ENCODE data around the gene TGOLN2. TPM values are rescaled to one million over a fixed set of nuclear protein-coding genes. Genes with fewer than 3 reads are reported as not detected.

TGOLN2 gene
- total RNA-seq, 2 donors from 2014 or later, result 69.9 to 75.2 TPM

DNA sequence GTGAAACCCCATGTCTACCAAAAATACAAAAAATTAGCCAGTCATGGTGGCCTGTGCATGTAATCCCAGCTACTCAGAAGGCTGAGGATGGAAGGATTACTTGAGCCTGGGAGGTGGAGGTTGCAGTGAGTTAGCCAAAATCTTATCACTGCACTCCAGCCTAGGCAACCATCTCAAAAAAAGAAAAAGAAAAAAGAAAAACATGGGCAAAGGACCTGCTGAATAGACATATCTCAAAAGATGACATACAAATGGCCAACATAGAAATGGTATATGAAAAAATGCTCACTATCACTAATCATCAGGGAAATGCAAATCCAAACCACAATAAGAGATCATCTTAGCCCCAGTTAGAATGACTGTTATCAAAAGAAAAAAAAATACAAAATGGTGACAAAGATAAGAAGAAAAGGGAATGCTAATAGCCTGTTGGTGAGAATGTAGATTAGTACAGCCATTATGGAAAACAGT is 1.4 kb upstream of the TGOLN2 start:
- no peaks in the 10 kb centered on the region for H3K27me3 ChIP-seq
- no peaks in the 10 kb centered on the region for H3K36me3 ChIP-seq (replicated peaks in 1 of 2; ENCODE audit: insufficient read depth in 1 of 2, low read depth in 2 of 2)
- TF ChIP-seq POLR2A (IDR thresholded peaks at IDR 0.05) (no peak), CTCF (IDR thresholded peaks at IDR 0.05) (no peak)
- DNase-seq, result no peak
- H3K27ac ChIP-seq, result no peak overlapping the region
- H3K9me3 ChIP-seq, result no peaks in the 10 kb centered on the region
- intact Hi-C loops (cut with DNase I), result no loop called here
- peaks cover 31% of the 10 kb centered on the region for H3K4me1 ChIP-seq
- no peak for ATAC-seq
- no peak overlapping the region for H3K4me3 ChIP-seq

DNA sequence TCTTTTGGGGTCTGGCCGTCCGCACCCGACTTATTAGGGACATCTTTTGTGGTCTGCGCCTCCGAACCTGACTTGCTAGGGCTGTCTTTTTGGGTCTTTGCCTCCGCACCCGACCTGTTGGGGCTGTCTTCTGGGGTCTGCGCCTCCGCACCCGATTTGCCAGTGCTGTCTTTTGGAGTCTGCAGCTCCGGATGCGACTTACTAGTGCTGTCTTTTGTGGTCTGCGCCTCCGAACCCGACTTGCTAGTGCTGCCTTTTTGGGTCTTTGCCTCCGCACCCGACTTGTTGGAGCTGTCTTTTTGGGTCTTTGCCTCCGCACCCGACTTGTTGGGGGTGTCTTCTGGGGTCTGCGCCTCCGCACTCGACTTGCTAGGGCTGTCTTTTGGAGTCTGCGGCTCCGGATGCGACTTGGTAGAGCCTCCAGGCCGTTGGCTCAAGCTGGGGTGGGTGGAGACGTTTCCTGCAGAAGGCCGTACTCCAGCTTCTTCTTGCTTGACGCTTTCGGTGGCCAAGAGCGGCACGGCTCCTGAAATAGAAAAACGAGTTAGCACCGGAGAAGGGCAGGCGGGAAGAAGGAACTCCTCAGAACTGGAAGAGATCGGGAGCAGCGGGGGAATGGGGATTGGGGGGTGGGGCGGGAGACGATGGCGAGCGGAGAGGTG is 498 bp downstream of the TGOLN2 start:
- Histone ChIP-seq H3K4me1 (peaks cover 50% of the 10 kb centered on the region), H3K27ac (peak overlapping the region; percentile 82 to 99 (median 96)), H3K9me3 (no peaks in the 10 kb centered on the region), H3K27me3 (no peaks in the 10 kb centered on the region), H3K4me3 (peak overlapping the region; percentile 72 to 95), H3K36me3 (replicated peaks in 1 of 2; ENCODE audit: insufficient read depth in 1 of 2, low read depth in 2 of 2) (peaks cover 0 to 10% of the 10 kb centered on the region in 2 donors)
- peak; percentile 33 to 52 (median 43) for DNase-seq
- ATAC-seq, result peak; percentile 1
- intact Hi-C loops (cut with DNase I), result no loop called here
- TF ChIP-seq POLR2A (IDR thresholded peaks at IDR 0.05) (no peak), CTCF (IDR thresholded peaks at IDR 0.05) (no peak)
- 2 to 4% methylated on average over 30 to 41 of the region's 41 CpGs for WGBS, 2 donors

- DNase-seq (peak in 1 of 4 donors; percentile 42), ATAC-seq (no peak)
- TF ChIP-seq POLR2A (IDR thresholded peaks at IDR 0.05) (no peak), CTCF (IDR thresholded peaks at IDR 0.05) (no peak)
- peak overlapping the region; percentile 72 to 95 for H3K4me3 ChIP-seq
- H3K4me1 ChIP-seq, result peaks cover 50% of the 10 kb centered on the region
- H3K27me3 ChIP-seq, result no peaks in the 10 kb centered on the region
- peaks cover 0 to 10% of the 10 kb centered on the region in 2 donors for H3K36me3 ChIP-seq (replicated peaks in 1 of 2; ENCODE audit: insufficient read depth in 1 of 2, low read depth in 2 of 2)
- 17 to 27% methylated on average over 29 to 32 of the region's 32 CpGs for WGBS, 2 donors
- intact Hi-C loops (cut with DNase I), result no loop called here
- peak overlapping the region in 3 of 4 donors; percentile 93 to 99 (median 98) for H3K27ac ChIP-seq
- no peaks in the 10 kb centered on the region for H3K9me3 ChIP-seq
Measured at GRCh38 chr2:85326406-85327159, 1.2 kb downstream of the TGOLN2 start.

- TF ChIP-seq CTCF (IDR thresholded peaks at IDR 0.05) (no peak), POLR2A (IDR thresholded peaks at IDR 0.05) (no peak)
- ATAC-seq, result no peak
- DNase-seq, result no peak
Measured at GRCh38 chr2:85325466-85325811, 2.4 kb downstream of the TGOLN2 start.

More at GRCh38 chr2:85325466-85325811, 2.4 kb downstream of the TGOLN2 start:
- Histone ChIP-seq H3K4me1 (peaks cover 50% of the 10 kb centered on the region), H3K9me3 (no peaks in the 10 kb centered on the region), H3K27me3 (no peaks in the 10 kb centered on the region), H3K27ac (peak overlapping the region in 3 of 4 donors; percentile 59 to 98 (median 93)), H3K4me3 (peak overlapping the region in 1 of 2 donors; percentile 72), H3K36me3 (replicated peaks in 1 of 2; ENCODE audit: insufficient read depth in 1 of 2, low read depth in 2 of 2) (peaks cover 0 to 10% of the 10 kb centered on the region in 2 donors)
- 56 to 59% methylated on average over 8 to 9 of the region's 9 CpGs for WGBS, 2 donors
- intact Hi-C loops (cut with DNase I), result no loop called here

All from body of pancreas (tissue), 4 donors.